SK-N-SH (cell line): ENCODE data around the gene CRIP2. TPM values are rescaled to one million over a fixed set of nuclear protein-coding genes. Genes with fewer than 3 reads are reported as not detected.

ENCODE experiments used
- CTCF ChIA-PET: fragments of 300-600, 350-600 bp; formaldehyde crosslinking; extraction: SDS; loops from one replicate; lab custom pipeline; 2021; lab: Yijun Ruan, JAX
- POLR2A ChIA-PET: fragments of 350-600 bp; sonication (Branson Sonifier 250); formaldehyde crosslinking; extraction: SDS; loops from one replicate; lab custom pipeline; 2020; ENCODE audit warnings: antibody characterized with exemption, inconsistent platforms; lab: Yijun Ruan, JAX
- DNase-seq: peaks from one replicate; pipeline ENCODE4 v3.0.0; 2012
- H2AFZ ChIP-seq: fragments of 200-600 bp; sonication (generic); 2 replicates; pipeline ENCODE4 v1.8.1; 2016; ENCODE audit warnings: antibody characterized with exemption, mild to moderate bottlenecking, low read depth
- H3F3A ChIP-seq: fragments of 200-600 bp; sonication (generic); replicated peaks from 2 replicates; pipeline ENCODE3; 2016; ENCODE audit warnings: antibody characterized with exemption, mild to moderate bottlenecking; ENCODE audit not compliant: insufficient read depth
- H3K27ac ChIP-seq, 2 experiments: fragments of 200-500 bp in 1 of 2; fragments of 200-600 bp in 1 of 2; sonication (Bioruptor generic) in 1 of 2; sonication (generic), shearing (Covaris generic) in 1 of 2; 2 replicates each; pipeline versions ENCODE4 v1.5.1 to v1.6.1; 2014 to 2016; ENCODE audit warnings: low read depth in 2 of 2, inconsistent platforms in 1 of 2, low read length in 1 of 2, mild to moderate bottlenecking in 1 of 2, mixed read lengths in 1 of 2
- H3K27me3 ChIP-seq: fragments of 200-600 bp; sonication (generic), shearing (Covaris generic); 2 replicates; pipeline ENCODE4 v1.6.1; 2016; ENCODE audit warnings: mixed run types; ENCODE audit not compliant: insufficient read depth
- H3K36me3 ChIP-seq, 2 experiments: fragments of 200-500 bp in 1 of 2; fragments of 200-600 bp in 1 of 2; sonication (Bioruptor generic) in 1 of 2; sonication (generic) in 1 of 2; replicated peaks in 1 of 2; 2 replicates each; pipeline versions ENCODE3 to v1.5.1; 2014 to 2016; ENCODE audit warnings: low read length in 1 of 2, mild to moderate bottlenecking in 1 of 2; ENCODE audit not compliant: insufficient read depth in 2 of 2, control insufficient read depth in 1 of 2
- H3K4me1 ChIP-seq, 2 experiments: fragments of 200-500 bp in 1 of 2; fragments of 200-600 bp in 1 of 2; sonication (Bioruptor generic) in 1 of 2; sonication (generic), shearing (Covaris generic) in 1 of 2; 2 replicates each; pipeline versions ENCODE4 v1.5.1 to v1.6.1; 2014 to 2016; ENCODE audit warnings: low read depth in 1 of 2, low read length in 1 of 2, mixed run types in 1 of 2; ENCODE audit not compliant: insufficient read depth in 2 of 2, control insufficient read depth in 1 of 2
- H3K4me2 ChIP-seq: fragments of 200-600 bp; sonication (generic), shearing (Covaris generic); 2 replicates; pipeline ENCODE4 v1.6.1; 2017; ENCODE audit warnings: mixed run types
- H3K4me3 ChIP-seq, 2 experiments: fragments of 200-500 bp in 1 of 2; fragments of 200-600 bp in 1 of 2; sonication (Bioruptor generic) in 1 of 2; sonication (generic), shearing (Covaris generic) in 1 of 2; 2 replicates each; pipeline versions ENCODE4 v1.5.1 to v1.8.1; 2014 to 2016; ENCODE audit warnings: low read depth in 2 of 2, inconsistent platforms in 1 of 2, low read length in 1 of 2, mild to moderate bottlenecking in 1 of 2, mixed read lengths in 1 of 2, moderate library complexity in 1 of 2
- H3K79me2 ChIP-seq: fragments of 200-600 bp; sonication (generic); 2 replicates; pipeline ENCODE4 v1.8.1; 2017; ENCODE audit warnings: mild to moderate bottlenecking; ENCODE audit not compliant: insufficient read depth
- H3K9ac ChIP-seq: fragments of 200-600 bp; sonication (generic); 2 replicates; pipeline ENCODE4 v1.6.1; 2017; ENCODE audit warnings: mixed run types
- H3K9me2 ChIP-seq: fragments of 200-600 bp; sonication (generic); 2 replicates; pipeline ENCODE4 v1.6.1; 2017; ENCODE audit warnings: mixed run types
- H3K9me3 ChIP-seq: fragments of 200-600 bp; sonication (generic); 2 replicates; pipeline ENCODE4 v1.6.1; 2017; ENCODE audit warnings: mixed run types, mild to moderate bottlenecking, moderate library complexity
- H4K20me1 ChIP-seq: fragments of 200-600 bp; sonication (generic); 2 replicates; pipeline ENCODE4 v1.6.1; 2017; ENCODE audit warnings: mild to moderate bottlenecking, mixed run types; ENCODE audit not compliant: insufficient read depth
- CHD2 ChIP-seq: fragments of 150-350 bp; IDR thresholded peaks from 2 replicates; pipeline ENCODE4 v1.6.1; 2018; ENCODE audit warnings: low read length; ENCODE audit not compliant: partially characterized antibody
- ELF1 ChIP-seq: IDR thresholded peaks from 2 replicates; pipeline ENCODE4 v1.4.0; 2012
- EZH2phosphoT487 ChIP-seq: fragments of 200-600 bp; sonication (generic); IDR thresholded peaks from 2 replicates; pipeline ENCODE4 v1.6.1; 2017; ENCODE audit warnings: low read depth, mixed run types, mild to moderate bottlenecking, antibody characterized with exemption, moderate library complexity, borderline replicate concordance
- FOXJ3 ChIP-seq: sonication (generic); formaldehyde crosslinking; IDR thresholded peaks from 2 replicates; pipeline ENCODE4 v1.5.1; 2020; ENCODE audit warnings: mild to moderate bottlenecking, missing genetic modification reagents
- FOXM1 ChIP-seq: IDR thresholded peaks from 2 replicates; pipeline ENCODE4 v1.4.0; 2012; ENCODE audit warnings: low read depth, mild to moderate bottlenecking
- IRF3 ChIP-seq: fragments of 150-350 bp; IDR thresholded peaks from 2 replicates; pipeline ENCODE4 v1.6.1; 2016; ENCODE audit warnings: mild to moderate bottlenecking, low read depth, low read length
- MAX ChIP-seq: IDR thresholded peaks from 2 replicates; pipeline ENCODE4 v1.4.0; 2012; ENCODE audit warnings: low read depth
- MXI1 ChIP-seq: IDR thresholded peaks from 2 replicates; pipeline ENCODE4 v1.6.1; 2012; ENCODE audit warnings: mild to moderate bottlenecking, low read depth, low read length, improper control_type of control experiment
- NRF1 ChIP-seq: IDR thresholded peaks from 2 replicates; pipeline ENCODE4 v1.6.1; 2012; ENCODE audit warnings: low read depth, mild to moderate bottlenecking, low read length
- POLR2AphosphoS5 ChIP-seq: IDR thresholded peaks from 2 replicates; pipeline ENCODE4 v1.6.1; 2012; ENCODE audit warnings: low read depth, low read length
- RCOR1 ChIP-seq: fragments of 150-350 bp; IDR thresholded peaks from 2 replicates; pipeline ENCODE4 v1.6.1; 2017; ENCODE audit warnings: antibody characterized with exemption, low read length
- REST ChIP-seq: IDR thresholded peaks from 2 replicates; pipeline ENCODE4 v1.6.1; 2012; ENCODE audit warnings: mild to moderate bottlenecking, low read depth, low read length, moderate library complexity
- RFX5 ChIP-seq: IDR thresholded peaks from 2 replicates; pipeline ENCODE4 v1.6.1; 2012; ENCODE audit warnings: mild to moderate bottlenecking, improper control_type of control experiment, low read length
- RXRA ChIP-seq: IDR thresholded peaks from 2 replicates; pipeline ENCODE4 v1.4.0; 2012; ENCODE audit warnings: low read depth, mild to moderate bottlenecking, borderline replicate concordance
- SMC3 ChIP-seq: IDR thresholded peaks from 2 replicates; pipeline ENCODE4 v1.6.1; 2012; ENCODE audit warnings: low read depth, low read length, improper control_type of control experiment
- TCF12 ChIP-seq: IDR thresholded peaks from 2 replicates; pipeline ENCODE4 v1.4.0; 2012
- USF1 ChIP-seq: IDR thresholded peaks from 2 replicates; pipeline ENCODE4 v1.4.0; 2012; ENCODE audit warnings: low read depth, borderline replicate concordance
- USF2 ChIP-seq: fragments of 150-350 bp; IDR thresholded peaks from 2 replicates; pipeline ENCODE4 v1.6.1; 2017; ENCODE audit warnings: antibody characterized with exemption, low read length, low read depth, borderline replicate concordance
- WGBS: methylation state at CpG from one replicate; pipeline ENCODE4 v1.1.6; 2017; ENCODE audit warnings: low lambda C conversion rate; 5-methylcytosine and 5-hydroxymethylcytosine counted together
- polyA plus RNA-seq, 3 experiments: library from polyadenylated mRNA; depleted of rRNA; stranded (reverse); fragments of >200 nt; gene quantifications; 2 replicates each; pipeline ENCODE4 v1.2.3, GENCODE V29; 2012
- TF ChIP-seq, protein P1 (sequence below): IDR thresholded peaks from 2 replicates; pipeline ENCODE4; 2012

Gene CRIP2
- polyA plus RNA-seq, 1 of the 3 experiments (the other 2 are of a cell fraction) = 335 TPM

DNA sequence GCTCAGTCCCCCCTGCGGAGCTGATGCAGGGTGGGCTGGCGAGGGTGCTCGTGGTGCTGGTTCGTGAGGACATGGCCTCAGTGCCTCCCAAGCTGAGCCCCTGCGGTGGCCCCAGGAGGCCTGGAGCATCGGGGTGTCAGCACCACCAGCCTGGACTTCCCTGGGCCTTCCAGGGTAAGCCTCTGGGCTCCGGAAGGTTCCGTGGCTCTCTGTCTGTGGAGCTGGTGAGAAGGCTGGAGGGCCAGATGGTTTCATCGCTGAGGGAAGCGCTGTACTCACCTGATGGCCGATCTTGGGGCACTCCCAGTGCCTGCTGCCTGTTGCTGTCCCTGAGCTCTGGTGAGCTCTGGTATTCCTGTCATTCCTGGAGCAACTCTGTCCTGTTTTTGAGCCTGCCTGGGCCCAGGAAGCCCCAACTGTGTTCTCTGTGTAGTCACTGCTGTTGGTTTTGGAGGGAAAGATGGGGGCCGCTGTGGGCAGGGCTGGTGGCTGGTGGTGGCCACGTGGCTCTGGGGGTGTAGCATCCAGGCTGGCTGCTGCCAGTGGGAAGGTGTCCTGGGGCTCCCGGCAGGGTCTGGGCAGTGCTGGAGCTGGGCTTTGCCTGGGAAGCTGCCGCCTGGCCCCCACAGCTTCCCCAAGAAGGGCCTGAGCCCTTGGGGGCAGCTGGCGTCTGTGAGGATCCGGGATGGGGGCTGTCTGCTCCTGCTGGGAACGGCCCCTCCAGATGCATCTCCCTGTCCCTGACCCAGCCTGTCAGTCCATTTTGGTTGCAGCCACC lies 36.7 kb upstream of the CRIP2 start:
- Histone ChIP-seq H3K36me3 (peaks cover 3 to 28% of the 10 kb centered on the region in 2 experiments), H3K9me2 (no peaks in the 10 kb centered on the region), H4K20me1 (peaks cover 77% of the 10 kb centered on the region), H3F3A (no peaks in the 10 kb centered on the region), H3K79me2 (peaks cover 73% of the 10 kb centered on the region), H3K9me3 (no peaks in the 10 kb centered on the region), H3K9ac (no peak overlapping the region), H3K27me3 (no peaks in the 10 kb centered on the region), H3K27ac (no peak overlapping the region; a peak in 1 of 4 replicates), H3K4me3 (no peak overlapping the region), H2AFZ (no peak overlapping the region), H3K4me2 (no peak overlapping the region), H3K4me1 (peaks cover 0 to 8% of the 10 kb centered on the region in 2 experiments; a peak in 1 of 4 replicates)
- CTCF ChIA-PET = interaction anchor here (0.6 to 3.8 kb wide), 6 partner anchors 10 to 52 kb away, joined by 3 to 18 read pairs (median 7); partner anchors contain the start of gene CRIP1
- WGBS = 98% methylated on average over 9 of the region's 18 CpGs
- POLR2A ChIA-PET = interaction anchor here (0.6 kb wide), 1 partner anchor 29 kb away, joined by 5 read pairs; no protein-coding TSS in a partner anchor
- TF ChIP-seq EZH2phosphoT487 (no peak), CHD2 (no peak), SMC3 (no peak), MAX (no peak), RFX5 (no peak), ELF1 (no peak), IRF3 (no peak), REST (no peak), USF2 (no peak), FOXM1 (no peak), RCOR1 (no peak), RXRA (no peak), NRF1 (no peak), USF1 (no peak), FOXJ3 (no peak), POLR2AphosphoS5 (no peak), TCF12 (no peak), MXI1 (no peak)
- TF ChIP-seq, protein P1, sequence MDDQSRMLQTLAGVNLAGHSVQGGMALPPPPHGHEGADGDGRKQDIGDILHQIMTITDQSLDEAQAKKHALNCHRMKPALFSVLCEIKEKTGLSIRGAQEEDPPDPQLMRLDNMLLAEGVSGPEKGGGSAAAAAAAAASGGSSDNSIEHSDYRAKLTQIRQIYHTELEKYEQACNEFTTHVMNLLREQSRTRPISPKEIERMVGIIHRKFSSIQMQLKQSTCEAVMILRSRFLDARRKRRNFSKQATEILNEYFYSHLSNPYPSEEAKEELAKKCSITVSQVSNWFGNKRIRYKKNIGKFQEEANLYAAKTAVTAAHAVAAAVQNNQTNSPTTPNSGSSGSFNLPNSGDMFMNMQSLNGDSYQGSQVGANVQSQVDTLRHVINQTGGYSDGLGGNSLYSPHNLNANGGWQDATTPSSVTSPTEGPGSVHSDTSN = no peak
- no peak for DNase-seq
